ENCODE results near the gene SBNO2.

Gene SBNO2

DNA sequence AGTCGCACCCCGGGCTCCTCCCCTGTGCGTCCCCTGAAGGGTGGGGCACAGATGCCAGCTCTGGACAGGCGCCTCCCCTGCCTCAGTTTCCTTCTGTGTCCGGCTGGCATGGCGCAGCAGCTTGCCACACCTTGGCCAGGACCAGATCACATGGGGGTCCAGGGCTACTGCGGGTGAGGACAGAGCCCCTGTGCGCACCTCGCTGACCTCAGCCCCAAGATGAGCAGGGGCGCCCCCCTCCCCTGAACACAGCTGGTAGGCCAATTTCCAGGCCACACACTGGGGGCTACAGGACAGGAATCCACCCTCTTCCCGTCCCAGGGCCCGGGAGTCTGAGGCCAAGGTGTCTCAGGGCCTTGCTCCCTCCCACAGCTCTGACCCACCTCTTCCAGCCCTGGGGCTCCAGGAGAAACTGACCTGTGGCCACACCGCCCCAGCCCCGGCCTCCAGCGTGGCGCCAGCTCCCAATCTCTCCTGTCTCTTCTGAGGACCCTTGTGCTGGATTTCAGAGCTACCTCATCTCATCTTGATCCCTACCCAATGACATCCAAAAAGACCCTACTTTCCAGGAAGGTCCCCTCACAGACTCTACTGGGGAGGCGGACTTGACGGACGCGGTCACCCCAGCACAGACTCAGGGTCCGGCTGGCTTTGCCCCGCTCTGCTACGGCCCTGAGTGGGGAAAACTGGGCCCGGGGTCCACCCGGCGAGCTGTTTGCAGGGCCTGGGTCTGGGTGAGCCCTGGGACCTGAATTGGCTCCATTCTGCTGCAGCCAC lies 28.2 kb downstream of the SBNO2 start:
- H3K27ac Mint-ChIP-seq, result no peak overlapping the region
- H3K36me3 Mint-ChIP-seq (ENCODE audit: low read depth), result peaks cover 17% of the 10 kb centered on the region
- no peaks in the 10 kb centered on the region for H3K4me1 Mint-ChIP-seq
- no peak overlapping the region for H3K4me3 Mint-ChIP-seq
- no peak for DNase-seq
- ATAC-seq, result no peak
- no peaks in the 10 kb centered on the region for H3K27me3 Mint-ChIP-seq
- H3K9me3 Mint-ChIP-seq, result peaks cover 5% of the 10 kb centered on the region

DNA sequence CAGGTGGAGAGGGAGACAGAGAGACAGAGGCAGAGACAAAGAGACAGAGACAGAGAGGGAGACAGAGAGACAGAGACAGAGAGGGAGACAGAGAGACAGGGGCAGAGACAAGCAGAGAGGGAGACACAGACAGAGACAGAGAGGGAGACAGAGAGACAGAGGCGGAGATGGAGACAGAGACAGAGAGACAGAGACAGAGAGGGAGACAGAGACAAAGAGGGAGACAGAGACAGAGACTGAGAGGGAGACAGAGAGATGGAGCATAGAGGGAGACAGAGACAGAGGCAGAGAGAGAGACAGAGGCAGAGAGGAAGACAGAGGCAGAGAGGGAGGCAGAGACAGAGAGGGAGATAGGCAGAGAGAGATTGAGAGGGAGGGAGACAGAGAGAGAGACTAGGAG lies 29.3 kb downstream of the SBNO2 start:
- H3K9me3 Mint-ChIP-seq, result peaks cover 5% of the 10 kb centered on the region
- ATAC-seq (no peak), DNase-seq (no peak)
- H3K27ac Mint-ChIP-seq, result no peak overlapping the region
- H3K4me3 Mint-ChIP-seq, result no peak overlapping the region
- H3K4me1 Mint-ChIP-seq, result no peaks in the 10 kb centered on the region
- H3K27me3 Mint-ChIP-seq, result no peaks in the 10 kb centered on the region
- H3K36me3 Mint-ChIP-seq (ENCODE audit: low read depth), result peaks cover 20% of the 10 kb centered on the region

DNA sequence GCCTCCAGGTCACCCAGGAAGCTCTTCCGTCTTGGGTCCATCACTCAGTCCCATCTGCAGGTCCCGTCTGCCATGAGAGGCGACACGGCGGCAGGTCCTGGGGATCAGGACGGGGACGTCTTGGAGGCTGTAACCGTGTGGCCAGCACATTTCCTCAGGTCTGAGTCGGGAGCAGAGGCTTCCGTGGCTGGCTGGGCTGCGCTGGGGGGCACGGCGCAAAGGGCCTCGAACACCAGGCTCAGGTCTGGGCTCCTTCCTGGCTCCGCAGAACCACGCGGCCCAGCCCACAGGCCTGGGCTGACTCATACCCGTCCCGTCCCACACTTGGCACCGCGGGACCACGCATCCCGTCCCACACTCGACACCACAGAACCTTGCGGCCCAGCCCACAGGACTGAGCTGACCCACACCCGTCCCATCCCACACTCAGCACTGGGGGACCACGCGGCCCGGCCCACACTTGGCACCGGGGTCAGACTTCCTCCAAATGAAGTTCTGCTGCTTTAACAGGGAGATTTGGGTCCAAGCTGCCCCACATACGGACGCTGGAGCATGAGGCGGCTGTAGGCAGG lies 30.2 kb downstream of the SBNO2 start:
- Mint-ChIP-seq H3K4me3 (no peak overlapping the region), H3K9me3 (peaks cover 5% of the 10 kb centered on the region), H3K36me3 (ENCODE audit: low read depth) (peaks cover 22% of the 10 kb centered on the region), H3K27ac (peak overlapping the region; percentile 29), H3K27me3 (no peaks in the 10 kb centered on the region), H3K4me1 (no peaks in the 10 kb centered on the region)
- DNase-seq (no peak), ATAC-seq (no peak)

DNA sequence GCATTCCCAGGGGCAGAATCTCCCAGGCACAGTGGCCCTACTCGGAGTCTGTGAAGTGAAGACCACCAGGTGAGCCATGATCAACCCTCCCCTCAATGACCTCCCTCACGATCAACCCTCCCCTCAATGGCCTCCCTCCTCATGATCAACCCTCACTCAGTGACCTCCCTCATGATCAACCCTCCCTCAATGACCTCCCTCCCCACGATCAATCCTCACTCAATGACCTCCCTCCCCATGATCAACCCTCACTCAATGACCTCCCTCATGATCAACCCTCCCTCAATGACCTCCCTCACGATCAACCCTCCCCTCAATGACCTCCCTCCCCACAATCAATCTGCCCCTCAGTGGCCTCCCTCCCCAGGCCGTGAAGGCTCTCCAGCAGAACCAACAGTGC lies 32.1 kb downstream of the SBNO2 start:
- DNase-seq, result no peak
- Mint-ChIP-seq H3K36me3 (ENCODE audit: low read depth) (peaks cover 23% of the 10 kb centered on the region), H3K4me3 (no peak overlapping the region), H3K27ac (no peak overlapping the region), H3K4me1 (no peaks in the 10 kb centered on the region), H3K27me3 (no peaks in the 10 kb centered on the region), H3K9me3 (peaks cover 5% of the 10 kb centered on the region)
- ATAC-seq, result no peak

DNA sequence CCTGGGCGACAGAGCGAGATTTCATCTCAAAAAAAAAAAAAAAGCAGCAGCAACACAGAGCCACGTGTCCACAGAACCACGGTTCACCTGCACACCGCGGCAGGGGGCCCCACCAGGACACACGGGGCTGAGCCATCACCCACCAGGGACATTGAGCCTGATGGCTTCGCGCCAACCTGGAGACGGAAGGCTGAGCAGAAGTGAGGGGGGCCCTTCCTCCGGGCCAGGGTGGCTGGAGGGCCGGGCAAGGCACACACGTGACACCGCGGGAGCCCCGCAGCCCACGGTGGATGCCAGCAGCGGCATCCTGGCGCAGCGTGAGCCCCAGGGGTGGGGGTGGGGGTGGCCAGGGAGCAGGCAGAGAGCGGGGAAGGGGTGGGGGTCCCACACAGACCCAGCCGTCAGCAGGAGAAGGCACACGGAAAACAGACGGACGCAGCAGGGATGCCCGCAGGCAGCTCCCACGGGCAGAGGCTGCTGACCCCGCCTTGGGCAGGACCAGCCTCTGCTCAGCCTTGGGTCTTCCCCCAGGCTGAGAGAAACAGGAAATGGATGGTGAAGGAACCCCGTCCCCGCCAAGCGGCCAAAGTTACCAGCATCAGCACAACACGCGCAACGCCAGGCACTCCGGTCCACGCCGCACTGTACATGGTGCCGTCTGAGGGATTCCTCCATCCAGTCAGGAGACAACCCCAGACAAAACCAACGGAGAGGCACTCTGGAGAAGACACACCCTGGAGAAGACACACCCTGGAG lies 33.6 kb downstream of the SBNO2 start:
- Mint-ChIP-seq H3K9me3 (peaks cover 5% of the 10 kb centered on the region), H3K4me3 (no peak overlapping the region), H3K27ac (no peak overlapping the region), H3K36me3 (ENCODE audit: low read depth) (peaks cover 23% of the 10 kb centered on the region), H3K4me1 (peaks cover 5% of the 10 kb centered on the region), H3K27me3 (no peaks in the 10 kb centered on the region)
- ATAC-seq (no peak), DNase-seq (no peak)

DNA sequence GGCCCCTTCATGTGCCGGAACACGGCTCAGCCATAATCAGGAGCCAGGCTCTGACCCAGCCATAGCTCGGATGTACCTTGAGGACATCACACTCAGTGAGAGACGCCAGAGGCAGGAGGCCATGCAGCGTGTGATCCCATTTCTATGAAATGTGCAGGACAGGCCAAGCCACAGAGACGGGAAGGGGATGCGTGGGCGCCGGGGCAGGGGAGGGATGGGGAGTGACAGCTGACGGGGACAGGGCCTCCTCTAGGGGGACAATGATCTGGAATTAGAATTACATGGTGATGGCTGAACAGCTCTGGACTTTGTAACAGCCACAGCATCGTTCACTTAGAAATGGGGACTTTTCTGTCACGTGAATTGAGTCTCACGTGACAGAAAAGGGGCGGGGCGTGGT lies 34.9 kb downstream of the SBNO2 start:
- Mint-ChIP-seq H3K27ac (no peak overlapping the region), H3K4me1 (peaks cover 11% of the 10 kb centered on the region), H3K4me3 (no peak overlapping the region), H3K9me3 (peaks cover 5% of the 10 kb centered on the region), H3K27me3 (no peaks in the 10 kb centered on the region), H3K36me3 (ENCODE audit: low read depth) (peaks cover 16% of the 10 kb centered on the region)
- no peak for ATAC-seq
- DNase-seq, result no peak

DNA sequence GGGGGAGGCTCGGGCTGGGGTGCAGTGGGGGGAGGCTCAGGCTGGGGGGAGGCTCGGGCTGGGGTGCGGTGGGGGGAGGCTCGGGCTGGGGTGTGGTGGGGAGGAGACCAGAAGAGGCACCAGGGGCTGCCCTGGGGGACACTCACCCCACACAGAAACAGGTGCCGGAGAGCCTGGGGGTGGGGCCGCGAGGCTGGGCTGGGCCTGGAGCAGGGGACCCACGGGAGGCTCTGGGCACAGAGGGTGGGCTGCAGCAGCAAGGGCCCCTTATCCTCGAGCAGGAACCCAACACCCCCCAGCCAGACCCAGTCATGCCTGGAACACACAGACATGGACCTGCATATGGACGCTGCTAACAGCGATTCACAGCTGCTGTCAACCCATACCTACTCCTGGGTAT lies 35.9 kb downstream of the SBNO2 start:
- peaks cover 17% of the 10 kb centered on the region for H3K36me3 Mint-ChIP-seq (ENCODE audit: low read depth)
- DNase-seq (no peak), ATAC-seq (no peak)
- no peaks in the 10 kb centered on the region for H3K27me3 Mint-ChIP-seq
- H3K4me1 Mint-ChIP-seq, result peaks cover 18% of the 10 kb centered on the region
- peaks cover 5% of the 10 kb centered on the region for H3K9me3 Mint-ChIP-seq
- H3K4me3 Mint-ChIP-seq, result no peak overlapping the region
- H3K27ac Mint-ChIP-seq, result no peak overlapping the region

DNA sequence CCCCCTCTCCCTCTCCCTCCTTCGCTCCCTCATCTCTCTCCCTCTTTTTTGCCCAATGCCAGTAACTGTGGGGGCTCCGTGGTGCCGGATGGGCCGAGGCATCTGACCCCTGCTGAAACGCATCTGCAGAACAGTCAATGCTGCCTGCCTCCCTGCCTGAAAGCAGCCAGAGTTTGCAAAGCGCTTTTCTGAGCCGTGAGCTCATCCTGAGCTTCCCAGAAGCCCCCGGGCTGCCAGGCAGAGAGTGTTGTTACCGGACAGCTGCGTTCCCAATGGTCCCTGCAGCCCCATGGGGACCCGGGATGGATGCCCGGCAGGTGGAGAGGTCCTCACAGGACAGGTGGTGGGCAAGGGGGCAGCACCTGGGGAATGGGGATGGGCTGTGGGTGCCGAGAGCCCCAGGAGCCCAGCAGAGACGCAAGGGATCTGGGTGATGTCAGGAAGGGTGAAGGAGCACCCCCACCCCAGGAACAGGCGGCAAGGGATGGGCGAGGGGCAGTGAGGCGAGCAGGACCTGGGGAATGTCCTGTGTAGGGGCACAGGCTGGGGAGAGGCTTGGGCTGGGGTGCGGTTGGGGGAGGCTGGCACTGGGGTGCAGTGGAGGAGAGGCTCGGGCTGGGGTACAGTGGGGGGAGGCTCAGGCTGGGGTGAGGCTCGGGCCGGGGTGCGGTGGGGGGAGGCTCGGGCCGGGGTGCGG lies 37.3 kb downstream of the SBNO2 start:
- Mint-ChIP-seq H3K4me1 (peaks cover 24% of the 10 kb centered on the region), H3K4me3 (no peak overlapping the region), H3K27ac (peak overlapping the region; percentile 72)

DNA sequence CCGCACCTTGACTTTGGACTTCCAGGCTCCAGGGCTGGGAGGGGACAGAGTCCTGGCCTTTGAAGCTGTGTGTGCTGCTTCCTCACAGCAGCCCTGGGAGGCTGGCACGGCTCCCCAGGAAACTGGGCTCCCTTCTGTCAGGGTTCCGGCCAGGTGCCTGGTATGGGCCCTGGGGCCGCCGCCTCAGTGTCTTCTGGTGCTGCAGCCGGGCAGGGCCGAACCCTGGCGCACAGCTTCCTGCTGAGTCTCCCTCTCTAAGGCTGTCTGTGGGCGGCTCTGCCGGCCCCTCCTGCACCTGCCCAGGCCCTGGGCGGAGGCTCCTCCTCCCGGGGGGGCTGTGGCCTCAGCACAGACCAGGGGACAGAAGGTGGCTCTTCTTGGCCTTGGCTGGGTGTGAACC lies 37.9 kb downstream of the SBNO2 start:
- no peak overlapping the region for H3K4me3 Mint-ChIP-seq
- peak overlapping the region; percentile 72 for H3K27ac Mint-ChIP-seq
- ATAC-seq (no peak), DNase-seq (no peak)
- peaks cover 9% of the 10 kb centered on the region for H3K36me3 Mint-ChIP-seq (ENCODE audit: low read depth)
- no peaks in the 10 kb centered on the region for H3K9me3 Mint-ChIP-seq
- H3K27me3 Mint-ChIP-seq, result no peaks in the 10 kb centered on the region
- H3K4me1 Mint-ChIP-seq, result peaks cover 24% of the 10 kb centered on the region

More for the DNA sequence above, 37.3 kb downstream of the SBNO2 start:
- Mint-ChIP-seq H3K27me3 (no peaks in the 10 kb centered on the region), H3K9me3 (peaks cover under 1% of the 10 kb centered on the region), H3K36me3 (ENCODE audit: low read depth) (peaks cover 9% of the 10 kb centered on the region)
- DNase-seq (no peak), ATAC-seq (no peak)

DNA sequence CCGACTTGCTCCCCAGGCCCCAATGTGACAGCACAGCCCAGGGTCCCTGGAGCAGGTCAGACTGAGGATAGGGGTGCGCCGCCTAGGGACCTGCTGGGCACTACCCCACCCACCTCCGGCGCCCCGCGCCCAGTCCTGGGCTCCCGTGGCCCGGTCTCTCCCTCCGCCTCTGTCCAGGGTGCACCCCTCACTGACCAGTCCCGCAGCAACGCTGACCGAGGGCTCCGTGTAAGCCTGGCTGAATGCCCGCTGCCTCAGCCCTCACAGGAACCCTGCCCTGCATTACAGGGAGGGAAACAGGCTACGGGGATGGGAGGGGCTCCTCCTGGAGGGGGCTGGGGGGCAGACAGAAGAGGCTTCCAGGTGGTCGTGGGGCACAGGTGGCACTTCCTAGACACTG lies 38.6 kb downstream of the SBNO2 start:
- DNase-seq, result no peak
- H3K27me3 Mint-ChIP-seq, result no peaks in the 10 kb centered on the region
- peaks cover 29% of the 10 kb centered on the region for H3K4me1 Mint-ChIP-seq
- no peak for ATAC-seq
- no peak overlapping the region for H3K27ac Mint-ChIP-seq
- no peak overlapping the region for H3K4me3 Mint-ChIP-seq
- no peaks in the 10 kb centered on the region for H3K9me3 Mint-ChIP-seq
- H3K36me3 Mint-ChIP-seq (ENCODE audit: low read depth), result peaks cover 9% of the 10 kb centered on the region

DNA sequence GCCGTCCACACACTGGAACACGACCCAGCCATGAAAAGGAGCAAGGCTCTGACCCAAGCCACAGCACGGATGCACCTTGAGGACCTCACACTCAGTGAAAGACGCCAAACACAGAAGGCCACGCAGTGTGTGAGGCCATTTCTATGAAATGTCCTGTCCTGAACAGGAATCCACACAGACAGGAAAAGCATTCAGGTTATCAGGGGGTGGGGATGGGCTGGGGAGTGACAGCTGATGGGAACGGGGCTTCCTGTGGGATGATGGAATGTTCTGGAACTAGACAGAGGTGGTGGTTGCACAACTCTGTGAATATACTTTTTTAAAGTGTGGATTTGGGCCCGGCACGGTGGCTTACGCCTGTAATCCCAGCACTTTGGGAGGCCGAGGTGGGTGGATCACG lies 39.6 kb downstream of the SBNO2 start:
- ATAC-seq (no peak), DNase-seq (no peak)
- Mint-ChIP-seq H3K27ac (peak overlapping the region; percentile 86), H3K4me1 (peaks cover 36% of the 10 kb centered on the region), H3K9me3 (no peaks in the 10 kb centered on the region), H3K36me3 (ENCODE audit: low read depth) (peaks cover 5% of the 10 kb centered on the region), H3K4me3 (no peak overlapping the region), H3K27me3 (no peaks in the 10 kb centered on the region)

DNA sequence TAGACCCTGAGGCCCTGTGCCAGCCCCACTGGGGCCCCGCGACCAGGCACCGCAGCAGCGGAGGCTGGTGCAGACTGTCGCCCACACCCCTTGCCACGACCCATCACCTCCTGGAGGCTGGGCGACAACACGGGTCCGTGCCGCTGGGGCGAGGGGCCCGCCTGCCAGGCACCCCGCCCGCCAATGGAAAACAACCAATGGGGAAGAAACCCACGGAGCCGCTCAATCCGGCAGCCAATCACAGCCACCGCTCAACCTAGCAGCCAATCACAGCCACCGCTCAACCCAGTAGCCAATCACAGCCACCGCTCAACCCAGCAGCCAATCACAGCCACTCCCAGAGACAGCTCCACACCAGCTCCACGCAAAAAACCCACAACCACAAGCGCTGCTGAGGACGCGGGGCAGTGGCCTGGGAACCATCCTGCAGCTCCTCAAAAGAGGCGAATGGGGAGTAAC lies 40.6 kb downstream of the SBNO2 start:
- H3K27ac Mint-ChIP-seq, result peak overlapping the region; percentile 86
- peaks cover 3% of the 10 kb centered on the region for H3K36me3 Mint-ChIP-seq (ENCODE audit: low read depth)
- H3K9me3 Mint-ChIP-seq, result no peaks in the 10 kb centered on the region
- peak overlapping the region; percentile 60 for H3K4me3 Mint-ChIP-seq
- peaks cover 36% of the 10 kb centered on the region for H3K4me1 Mint-ChIP-seq
- ATAC-seq (peak; percentile 53), DNase-seq (peak; percentile 78)
- no peaks in the 10 kb centered on the region for H3K27me3 Mint-ChIP-seq

DNA sequence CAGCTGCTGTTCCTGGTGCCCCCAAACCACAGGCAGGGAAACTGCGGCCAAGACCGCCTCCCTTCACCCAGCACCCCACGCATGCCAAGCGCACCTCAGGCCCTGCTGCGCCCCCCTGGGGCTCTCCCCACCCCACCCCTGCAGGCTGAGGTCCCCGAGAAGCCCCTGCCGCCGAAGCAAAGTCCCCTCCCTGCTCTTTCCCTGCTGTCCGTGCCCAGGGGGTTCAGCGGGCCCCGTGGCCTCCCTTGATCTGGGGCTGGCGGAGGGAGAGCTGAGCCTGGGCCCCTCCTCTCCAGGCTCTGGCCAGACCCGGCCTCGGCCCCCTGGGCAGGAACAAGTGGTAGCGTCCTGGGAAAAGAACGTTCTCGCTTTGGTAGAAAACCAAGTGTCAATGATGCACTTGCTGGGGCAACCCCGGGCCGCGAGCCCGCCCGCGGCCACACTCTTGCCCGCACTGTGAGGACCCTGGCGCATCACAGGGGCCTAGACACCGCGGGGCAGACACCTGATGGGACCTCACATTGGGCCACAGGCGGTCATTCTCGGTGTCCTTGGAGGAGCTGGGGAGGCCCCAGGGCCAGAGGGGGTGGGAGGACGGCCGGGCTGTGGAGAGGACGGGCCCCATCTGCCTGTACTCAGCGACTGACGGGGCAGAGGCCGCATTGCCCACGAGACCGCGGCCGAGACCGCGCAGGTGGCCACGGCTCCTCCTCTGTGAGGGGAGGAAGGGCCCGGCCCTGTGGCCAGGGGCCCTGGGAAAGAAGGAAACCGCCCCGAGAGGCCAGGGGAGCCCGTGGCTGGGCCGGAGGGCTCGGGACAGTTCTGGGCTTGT lies 41.3 kb downstream of the SBNO2 start:
- Mint-ChIP-seq H3K36me3 (ENCODE audit: low read depth) (peaks cover 5% of the 10 kb centered on the region), H3K4me3 (peak overlapping the region; percentile 85), H3K27me3 (no peaks in the 10 kb centered on the region), H3K27ac (peak overlapping the region; percentile 87), H3K9me3 (no peaks in the 10 kb centered on the region), H3K4me1 (peaks cover 36% of the 10 kb centered on the region)
- peak; percentile 61 for DNase-seq
- peak; percentile 17 for ATAC-seq

Measured in activated naive CD8-positive, alpha-beta T cell treated with anti-CD3 and anti-CD28 coated beads, Interleukin-2, amount 50 U/mL, for 24 hours (primary cell).